Measurements from ENCODE around the gene KCNH1.

KCNH1 gene

DNA sequence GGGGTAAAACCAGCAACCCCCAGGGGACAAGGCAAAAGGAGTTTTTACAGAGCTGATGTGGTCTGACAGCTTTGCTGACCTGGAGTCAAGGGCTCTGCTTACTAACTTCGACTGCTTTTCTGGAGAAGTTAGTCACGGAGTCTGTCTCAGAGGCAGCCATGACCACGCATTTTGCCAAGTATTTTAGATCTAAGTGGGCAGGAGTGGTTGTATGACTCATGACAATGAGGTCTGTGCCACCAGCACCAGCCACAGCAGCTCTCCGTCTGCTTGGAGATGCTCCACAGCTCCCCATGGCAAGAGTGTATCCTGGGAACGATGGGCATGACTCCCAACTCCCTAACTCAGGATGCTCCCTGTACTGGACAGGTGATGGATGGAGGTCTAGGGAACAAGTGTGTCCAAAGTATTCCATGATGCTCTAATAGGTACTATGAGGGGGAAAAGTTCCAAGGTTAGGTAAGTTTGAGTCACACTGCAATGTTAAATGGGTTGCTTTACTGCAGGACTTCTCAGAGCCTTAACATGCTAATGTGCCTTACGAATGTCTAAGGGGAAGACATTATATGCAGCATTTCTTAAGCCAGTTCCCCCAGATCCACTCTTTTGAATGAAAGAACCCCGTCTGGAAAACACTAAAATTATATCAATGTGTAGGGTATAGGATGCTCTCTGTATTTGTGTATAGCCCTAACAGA lies 446.2 kb downstream of the KCNH1 start:
- Histone ChIP-seq H3K79me2 (ENCODE audit: insufficient read depth, low read depth) (no peaks in the 10 kb centered on the region), H3K9ac (no peak overlapping the region), H3K4me2 (no peak overlapping the region), H3K27me3 (ENCODE audit: insufficient read depth, low read depth) (no peaks in the 10 kb centered on the region), H2AFZ (ENCODE audit: low read depth) (no peak overlapping the region), H3K36me3 (ENCODE audit: insufficient read depth) (no peaks in the 10 kb centered on the region), H3K4me3 (IDR thresholded peaks at IDR 0.05; ENCODE audit: insufficient read depth, low read depth, low read length) (no peak overlapping the region), H3K4me1 (ENCODE audit: low read depth, poor library complexity, severe bottlenecking) (peaks cover 47% of the 10 kb centered on the region), H4K20me1 (ENCODE audit: insufficient read depth) (no peaks in the 10 kb centered on the region), H3K27ac (no peak overlapping the region)
- no peak for TF ChIP-seq CTCF (conservative IDR thresholded peaks at IDR 0.05; ENCODE audit: low read depth, low read length)

DNA sequence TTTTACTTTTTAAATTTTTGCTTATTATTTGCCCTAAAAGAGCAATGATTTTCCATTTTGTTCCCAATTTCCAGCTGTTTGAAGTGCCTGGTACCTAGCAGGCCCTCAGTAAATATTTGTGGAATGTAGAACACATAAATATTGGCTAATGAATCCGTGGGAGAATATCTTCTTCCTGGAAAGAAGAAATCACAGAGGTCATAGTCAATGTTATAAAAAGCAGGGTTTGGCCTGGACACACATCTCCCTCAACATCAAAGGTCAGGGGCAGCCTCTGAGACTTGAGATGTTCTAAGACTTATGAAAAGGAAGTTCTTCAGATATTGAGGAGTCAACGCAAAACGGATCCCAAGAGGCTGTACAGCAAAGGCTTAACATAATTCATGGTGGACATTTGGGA lies 447.1 kb downstream of the KCNH1 start:
- Histone ChIP-seq H4K20me1 (ENCODE audit: insufficient read depth) (no peaks in the 10 kb centered on the region), H3K36me3 (ENCODE audit: insufficient read depth) (no peaks in the 10 kb centered on the region), H2AFZ (ENCODE audit: low read depth) (no peak overlapping the region), H3K27me3 (ENCODE audit: insufficient read depth, low read depth) (no peaks in the 10 kb centered on the region), H3K27ac (no peak overlapping the region), H3K79me2 (ENCODE audit: insufficient read depth, low read depth) (no peaks in the 10 kb centered on the region), H3K4me1 (ENCODE audit: low read depth, poor library complexity, severe bottlenecking) (peaks cover 47% of the 10 kb centered on the region), H3K9ac (no peak overlapping the region), H3K4me2 (no peak overlapping the region), H3K4me3 (IDR thresholded peaks at IDR 0.05; ENCODE audit: insufficient read depth, low read depth, low read length) (no peak overlapping the region)
- TF ChIP-seq CTCF (conservative IDR thresholded peaks at IDR 0.05; ENCODE audit: low read depth, low read length), result no peak

GRCh38 chr1:210685295-210685650 lies 448.7 kb downstream of the KCNH1 start:
- H3K4me1 ChIP-seq (ENCODE audit: low read depth, poor library complexity, severe bottlenecking), result peaks cover 47% of the 10 kb centered on the region
- H4K20me1 ChIP-seq (ENCODE audit: insufficient read depth), result no peaks in the 10 kb centered on the region
- peak overlapping the region; percentile 46 for H3K27ac ChIP-seq
- no peak for TF ChIP-seq CTCF (conservative IDR thresholded peaks at IDR 0.05; ENCODE audit: low read depth, low read length)
- H3K4me2 ChIP-seq, result peak overlapping the region; percentile 76
- H2AFZ ChIP-seq (ENCODE audit: low read depth), result peak overlapping the region; percentile 23; the same call in 1 of the 2 replicates
- H3K79me2 ChIP-seq (ENCODE audit: insufficient read depth, low read depth), result no peaks in the 10 kb centered on the region
- H3K36me3 ChIP-seq (ENCODE audit: insufficient read depth), result no peaks in the 10 kb centered on the region
- H3K9ac ChIP-seq, result peak overlapping the region; percentile 4; the same call in 1 of the 2 replicates
- H3K27me3 ChIP-seq (ENCODE audit: insufficient read depth, low read depth), result no peaks in the 10 kb centered on the region
- H3K4me3 ChIP-seq (IDR thresholded peaks at IDR 0.05; ENCODE audit: insufficient read depth, low read depth, low read length), result no peak overlapping the region

DNA sequence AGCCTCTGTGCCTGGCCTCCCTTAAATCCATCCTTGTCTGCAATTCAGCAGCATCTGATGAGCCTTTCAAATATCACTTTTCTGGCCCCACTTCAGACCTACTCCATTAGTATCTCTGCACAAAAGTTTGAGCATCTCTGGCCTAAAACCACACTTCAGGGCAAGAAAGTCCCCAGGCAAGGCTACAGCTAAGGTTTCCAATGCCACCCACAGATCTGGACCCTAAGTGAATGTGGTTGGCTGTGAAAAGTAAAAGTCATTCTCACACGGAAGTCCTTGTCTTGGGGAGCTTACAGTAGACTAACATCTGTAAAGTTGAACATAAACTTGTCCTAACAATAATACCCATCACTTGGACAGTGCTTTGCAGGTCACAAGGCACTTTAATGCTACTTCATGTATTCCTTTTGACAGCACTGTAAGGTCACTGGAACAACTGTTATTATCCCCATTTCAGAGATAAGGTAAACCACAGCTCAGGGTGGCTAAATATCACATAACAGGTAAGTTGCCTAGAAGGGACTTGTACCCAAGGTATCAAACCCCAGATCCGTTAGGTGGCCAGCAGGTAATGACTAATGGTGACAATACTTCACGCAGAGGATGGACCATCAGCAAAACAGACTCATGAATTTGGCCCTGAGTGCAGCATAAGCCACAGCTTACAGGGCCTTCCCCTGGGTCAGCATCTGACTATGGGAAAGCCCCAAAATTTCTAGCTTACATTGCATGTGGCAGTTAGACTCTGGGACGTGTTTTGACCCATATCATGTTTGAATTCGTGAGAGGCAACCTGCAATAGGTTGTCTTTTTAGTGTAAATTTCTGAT lies 449.3 kb downstream of the KCNH1 start:
- Histone ChIP-seq H3K4me3 (IDR thresholded peaks at IDR 0.05; ENCODE audit: insufficient read depth, low read depth, low read length) (no peak overlapping the region), H3K36me3 (ENCODE audit: insufficient read depth) (no peaks in the 10 kb centered on the region), H3K27ac (peak overlapping the region; percentile 46), H3K79me2 (ENCODE audit: insufficient read depth, low read depth) (no peaks in the 10 kb centered on the region), H3K9ac (peak overlapping the region; percentile 4; the same call in 1 of the 2 replicates), H3K4me2 (peak overlapping the region; percentile 76), H4K20me1 (ENCODE audit: insufficient read depth) (no peaks in the 10 kb centered on the region), H3K27me3 (ENCODE audit: insufficient read depth, low read depth) (no peaks in the 10 kb centered on the region), H3K4me1 (ENCODE audit: low read depth, poor library complexity, severe bottlenecking) (peaks cover 47% of the 10 kb centered on the region), H2AFZ (ENCODE audit: low read depth) (peak overlapping the region; percentile 23; the same call in 1 of the 2 replicates)
- no peak for TF ChIP-seq CTCF (conservative IDR thresholded peaks at IDR 0.05; ENCODE audit: low read depth, low read length)
